AG09319 (cell line): ENCODE data around the gene KRT4.

ENCODE experiments used
- DNase-seq: peaks from one replicate; pipeline ENCODE4 v3.0.0-alpha.2; 2010; ENCODE audit warnings: low read depth; ENCODE audit errors: extremely low read depth
- CTCF ChIP-seq: IDR thresholded peaks from 2 replicates; pipeline ENCODE4 v1.5.1; 2011; ENCODE audit warnings: low read depth, mild to moderate bottlenecking, inconsistent platforms, low read length, moderate library complexity

The KRT4 gene

GRCh38 chr12:52779914-52780313, 34.0 kb downstream of the KRT4 start:
- DNase-seq, result no peak
- no peak for TF ChIP-seq CTCF

GRCh38 chr12:52778833-52779232, 35.1 kb downstream of the KRT4 start:
- no peak for TF ChIP-seq CTCF
- DNase-seq, result no peak

- no peak for DNase-seq
- no peak for TF ChIP-seq CTCF
These were observed 36.4 kb downstream of the KRT4 start for GRCh38 chr12:52777566-52777965.

GRCh38 chr12:52776913-52777395, 37.0 kb downstream of the KRT4 start, which contains the start of gene KRT76:
Gene KRT76, minus strand, starts transcription at chr12:52777345. Its CDS starts 54 bp downstream, at chr12:52777291.
- no peak for DNase-seq
- TF ChIP-seq CTCF, result no peak

- no peak for DNase-seq
- TF ChIP-seq CTCF, result no peak
These were observed 37.5 kb downstream of the KRT4 start for GRCh38 chr12:52776435-52776834.

- no peak for TF ChIP-seq CTCF
- DNase-seq, result no peak
These were observed 39.2 kb downstream of the KRT4 start for GRCh38 chr12:52774629-52775250.

GRCh38 chr12:52772772-52773171, 41.1 kb downstream of the KRT4 start:
- TF ChIP-seq CTCF, result no peak
- no peak for DNase-seq
